Tibial nerve (tissue), 4 donors: ENCODE measurements around the gene BUB1B. TPM values are rescaled to one million over a fixed set of nuclear protein-coding genes. Genes with fewer than 3 reads are reported as not detected.

Experiments used
- DNase-seq, 2 donors: peaks; one replicate each; pipeline ENCODE4 v3.0.0-alpha.2; 2019; ENCODE audit warnings: low spot score in 2 of 2
- H3K27ac ChIP-seq, 4 donors: fragments of 200-600 bp; sonication (generic) in 3 of 4; one replicate each; pipeline ENCODE4 v1.5.1; 2017 to 2019; ENCODE audit warnings: mild to moderate bottlenecking in 1 of 4
- H3K27me3 ChIP-seq, 2 donors: fragments of 200-600 bp; sonication (generic) in 1 of 2; one replicate each; pipeline versions ENCODE4 v1.5.1 to v1.6.0; 2017 to 2019
- H3K36me3 ChIP-seq, 3 donors: fragments of 200-600 bp; sonication (generic); one replicate each; pipeline ENCODE4 v1.5.1; 2018 to 2019
- H3K4me1 ChIP-seq, 4 donors: fragments of 200-600 bp; sonication (generic) in 3 of 4; one replicate each; pipeline ENCODE4 v1.5.1; 2017 to 2019
- H3K4me3 ChIP-seq, 4 donors: fragments of 200-600 bp; sonication (generic) in 3 of 4; one replicate each; pipeline ENCODE4 v1.5.1; 2017 to 2019; ENCODE audit warnings: mild to moderate bottlenecking in 1 of 4, moderate library complexity in 1 of 4
- H3K9me3 ChIP-seq, 4 donors: fragments of 200-600 bp; sonication (generic) in 3 of 4; one replicate each; pipeline ENCODE4 v1.5.1; 2017 to 2019
- CTCF ChIP-seq, 5 experiments: fragments of 200-600 bp in 3 of 5; fragments of 450-650 bp in 2 of 5; sonication (generic) in 3 of 5; IDR thresholded peaks; one replicate each; pipeline ENCODE4 v1.5.1; 2016 to 2019; ENCODE audit warnings: antibody characterized with exemption in 5 of 5, mild to moderate bottlenecking in 3 of 5, moderate library complexity in 2 of 5
- EP300 ChIP-seq, 2 donors: sonication (generic); formaldehyde crosslinking; IDR thresholded peaks; one replicate each; pipeline ENCODE4 v1.6.1; 2017; ENCODE audit warnings: antibody characterized with exemption in 2 of 2, mild to moderate bottlenecking in 1 of 2
- POLR2A ChIP-seq, 2 donors: fragments of 450-650 bp; IDR thresholded peaks; one replicate each; pipeline ENCODE4 v1.6.1; 2017; ENCODE audit warnings: antibody characterized with exemption in 2 of 2, mild to moderate bottlenecking in 2 of 2, moderate library complexity in 2 of 2
- WGBS, 2 donors: methylation state at CpG; one replicate each; pipeline ENCODE4 v1.1.5; 2018; 5-methylcytosine and 5-hydroxymethylcytosine counted together
- total RNA-seq, 4 donors: library from RNA; depleted of rRNA; stranded (reverse); fragments of >200 nt; gene quantifications; one replicate each; pipeline ENCODE4 v1.1.0, GENCODE V29; 2016

BUB1B gene
- total RNA-seq, 4 donors from 2014 or later: 0.22 to 6.9 (median 3.9) TPM; not detected in 1

GRCh38 chr15:40229956-40230355 lies 69.1 kb downstream of the BUB1B start:
- H3K36me3 ChIP-seq: no peaks in the 10 kb centered on the region
- H3K27me3 ChIP-seq: no peaks in the 10 kb centered on the region
- H3K4me1 ChIP-seq: peaks cover 0 to 4% (median 0%) of the 10 kb centered on the region in 4 donors
- no peaks in the 10 kb centered on the region for H3K9me3 ChIP-seq
- H3K4me3 ChIP-seq: no peak overlapping the region
- WGBS, 2 donors: 97 to 100% methylated on average over 1 of the region's 1 CpG
- DNase-seq: no peak
- TF ChIP-seq CTCF (IDR thresholded peaks at IDR 0.05) (no peak), POLR2A (IDR thresholded peaks at IDR 0.05) (no peak), EP300 (IDR thresholded peaks at IDR 0.05) (no peak)
- H3K27ac ChIP-seq: no peak overlapping the region

- TF ChIP-seq EP300 (IDR thresholded peaks at IDR 0.05): no peak
- no peak for TF ChIP-seq POLR2A (IDR thresholded peaks at IDR 0.05)
- TF ChIP-seq CTCF (IDR thresholded peaks at IDR 0.05): no peak
Observed at GRCh38 chr15:40232625-40233070, 71.8 kb downstream of the BUB1B start.

GRCh38 chr15:40233727-40234577 lies 73.1 kb downstream of the BUB1B start:
- Histone ChIP-seq H3K27ac (no peak overlapping the region), H3K4me1 (peaks cover 0 to 10% (median 1%) of the 10 kb centered on the region in 4 donors), H3K36me3 (no peaks in the 10 kb centered on the region), H3K27me3 (peaks cover 0 to 10% of the 10 kb centered on the region in 2 donors), H3K4me3 (no peak overlapping the region), H3K9me3 (no peaks in the 10 kb centered on the region)
- no peak for DNase-seq
- WGBS, 2 donors: 89% methylated on average over 11 of the region's 11 CpGs
- TF ChIP-seq EP300 (IDR thresholded peaks at IDR 0.05): no peak
- no peak for TF ChIP-seq POLR2A (IDR thresholded peaks at IDR 0.05)
- no peak for TF ChIP-seq CTCF (IDR thresholded peaks at IDR 0.05)

More at GRCh38 chr15:40232625-40233070, 71.8 kb downstream of the BUB1B start:
- no peak overlapping the region for H3K27ac ChIP-seq
- H3K27me3 ChIP-seq: no peaks in the 10 kb centered on the region
- H3K4me1 ChIP-seq: peaks cover 0 to 4% (median 0%) of the 10 kb centered on the region in 4 donors
- H3K36me3 ChIP-seq: no peaks in the 10 kb centered on the region
- H3K4me3 ChIP-seq: no peak overlapping the region
- WGBS, 2 donors: 51 to 73% methylated on average over 1 to 6 of the region's 7 CpGs
- no peak for DNase-seq
- no peaks in the 10 kb centered on the region for H3K9me3 ChIP-seq

GRCh38 chr15:40234783-40235182 lies 73.9 kb downstream of the BUB1B start:
- no peak overlapping the region for H3K4me3 ChIP-seq
- TF ChIP-seq EP300 (IDR thresholded peaks at IDR 0.05) (no peak), CTCF (IDR thresholded peaks at IDR 0.05) (no peak), POLR2A (IDR thresholded peaks at IDR 0.05) (no peak)
- H3K36me3 ChIP-seq: no peaks in the 10 kb centered on the region
- H3K9me3 ChIP-seq: no peaks in the 10 kb centered on the region
- peaks cover 0 to 17% (median 4%) of the 10 kb centered on the region in 4 donors for H3K4me1 ChIP-seq
- no peak for DNase-seq
- 61 to 64% methylated on average over 3 to 4 of the region's 4 CpGs for WGBS, 2 donors
- H3K27me3 ChIP-seq: peaks cover 0 to 18% of the 10 kb centered on the region in 2 donors
- no peak overlapping the region for H3K27ac ChIP-seq

- Histone ChIP-seq H3K9me3 (no peaks in the 10 kb centered on the region), H3K4me1 (peaks cover 0 to 17% (median 4%) of the 10 kb centered on the region in 4 donors), H3K27ac (no peak overlapping the region), H3K27me3 (peaks cover 0 to 24% of the 10 kb centered on the region in 2 donors), H3K36me3 (no peaks in the 10 kb centered on the region), H3K4me3 (no peak overlapping the region)
- no peak for TF ChIP-seq CTCF (IDR thresholded peaks at IDR 0.05)
- no peak for TF ChIP-seq POLR2A (IDR thresholded peaks at IDR 0.05)
- no peak for TF ChIP-seq EP300 (IDR thresholded peaks at IDR 0.05)
- no peak for DNase-seq
- 69 to 81% methylated on average over 4 of the region's 4 CpGs for WGBS, 2 donors
Observed at GRCh38 chr15:40235201-40235885, 74.5 kb downstream of the BUB1B start.
